ENCODE measurements around the gene SHISA6.

GRCh38 chr17:11216976-11217375 is 24.0 kb upstream of the SHISA6 start:
- TF ChIP-seq CTCF (IDR thresholded peaks at IDR 0.05) = no peak
- no peak for TF ChIP-seq POLR2A (IDR thresholded peaks at IDR 0.05)

Measured in heart left ventricle (tissue), 13 donors.